Erythroblast (primary cell): ENCODE results near the gene TBKBP1.

Experiments
- GATA1 ChIP-seq: IDR thresholded peaks from 2 replicates; pipeline ENCODE4 v1.6.1; 2011; ENCODE audit warnings: low read depth, mild to moderate bottlenecking, control low read depth, low read length, moderate library complexity
- POLR2A ChIP-seq: IDR thresholded peaks from 2 replicates; pipeline ENCODE4 v1.6.1; 2011; ENCODE audit warnings: mild to moderate bottlenecking, low read length

DNA sequence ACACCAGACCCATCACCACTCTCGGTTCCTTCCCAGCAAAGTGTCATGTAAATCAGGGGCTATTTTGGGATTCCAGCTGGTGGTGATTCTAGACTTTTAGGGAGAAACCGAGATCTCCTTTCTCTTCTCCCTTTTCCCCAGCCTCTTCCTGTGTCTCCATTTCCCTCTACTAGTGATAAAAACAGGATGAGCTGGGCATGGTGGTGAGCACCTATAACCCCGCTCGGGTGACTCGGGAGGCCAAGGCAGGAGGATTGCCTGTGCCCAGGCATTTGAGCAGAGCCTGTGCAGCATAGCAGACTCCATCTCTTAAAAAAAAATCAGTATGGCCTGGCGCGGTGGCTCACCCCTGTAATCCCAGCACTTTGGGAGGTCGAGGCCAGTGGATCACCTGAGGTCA, 45.2 kb downstream of the TBKBP1 start:
- TF ChIP-seq POLR2A (no peak), GATA1 (no peak)
